Ishikawa (cell line): ENCODE data around the gene RNLS.

Experiments
- CEBPB ChIP-seq: IDR thresholded peaks from 2 replicates; pipeline ENCODE4 v1.6.1; 2012
- CREB1 ChIP-seq: IDR thresholded peaks from 2 replicates; pipeline ENCODE4 v1.6.1; 2012; ENCODE audit warnings: low read depth
- EGR1 ChIP-seq: IDR thresholded peaks from 2 replicates; pipeline ENCODE4 v1.6.1; 2012
- EP300 ChIP-seq: IDR thresholded peaks from 2 replicates; pipeline ENCODE4 v1.6.1; 2012; ENCODE audit warnings: borderline replicate concordance
- FOXM1 ChIP-seq: IDR thresholded peaks from 2 replicates; pipeline ENCODE4 v1.6.1; 2012; ENCODE audit warnings: low read depth, borderline replicate concordance
- MAX ChIP-seq: IDR thresholded peaks from 2 replicates; pipeline ENCODE4 v1.6.1; 2012
- NFIC ChIP-seq: IDR thresholded peaks from 2 replicates; pipeline ENCODE4 v1.6.1; 2012
- RAD21 ChIP-seq: IDR thresholded peaks from 2 replicates; pipeline ENCODE4 v1.6.1; 2012; ENCODE audit warnings: low read depth
- TAF1 ChIP-seq: IDR thresholded peaks from 2 replicates; pipeline ENCODE4 v1.6.1; 2012; ENCODE audit warnings: low read depth, mild to moderate bottlenecking
- TCF12 ChIP-seq: IDR thresholded peaks from 2 replicates; pipeline ENCODE4 v1.6.1; 2012; ENCODE audit warnings: low read depth
- TEAD4 ChIP-seq: IDR thresholded peaks from 2 replicates; pipeline ENCODE4 v1.6.1; 2012
- YY1 ChIP-seq: IDR thresholded peaks from 2 replicates; pipeline ENCODE4 v1.6.1; 2012; ENCODE audit warnings: low read depth
- ZBTB7A ChIP-seq: IDR thresholded peaks from 2 replicates; pipeline ENCODE4 v1.6.1; 2012; ENCODE audit warnings: low read depth
- TF ChIP-seq, protein P1 (sequence below): IDR thresholded peaks from 2 replicates; pipeline ENCODE4 v1.6.1; 2012
- TF ChIP-seq, protein P2 (sequence below): IDR thresholded peaks from 2 replicates; pipeline ENCODE4 v1.6.1; 2012; ENCODE audit warnings: low read depth, mild to moderate bottlenecking

Gene RNLS

GRCh38 chr10:88542522-88542921 is 40.6 kb downstream of the RNLS start:
- TF ChIP-seq MAX (no peak), TEAD4 (no peak), FOXM1 (no peak), TCF12 (no peak), YY1 (no peak), ZBTB7A (no peak), TAF1 (no peak), RAD21 (no peak), NFIC (no peak), EP300 (no peak), EGR1 (no peak), CREB1 (no peak), CEBPB (no peak)
- TF ChIP-seq, protein P1, sequence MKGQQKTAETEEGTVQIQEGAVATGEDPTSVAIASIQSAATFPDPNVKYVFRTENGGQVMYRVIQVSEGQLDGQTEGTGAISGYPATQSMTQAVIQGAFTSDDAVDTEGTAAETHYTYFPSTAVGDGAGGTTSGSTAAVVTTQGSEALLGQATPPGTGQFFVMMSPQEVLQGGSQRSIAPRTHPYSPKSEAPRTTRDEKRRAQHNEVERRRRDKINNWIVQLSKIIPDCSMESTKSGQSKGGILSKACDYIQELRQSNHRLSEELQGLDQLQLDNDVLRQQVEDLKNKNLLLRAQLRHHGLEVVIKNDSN, result no peak
- TF ChIP-seq, protein P2, sequence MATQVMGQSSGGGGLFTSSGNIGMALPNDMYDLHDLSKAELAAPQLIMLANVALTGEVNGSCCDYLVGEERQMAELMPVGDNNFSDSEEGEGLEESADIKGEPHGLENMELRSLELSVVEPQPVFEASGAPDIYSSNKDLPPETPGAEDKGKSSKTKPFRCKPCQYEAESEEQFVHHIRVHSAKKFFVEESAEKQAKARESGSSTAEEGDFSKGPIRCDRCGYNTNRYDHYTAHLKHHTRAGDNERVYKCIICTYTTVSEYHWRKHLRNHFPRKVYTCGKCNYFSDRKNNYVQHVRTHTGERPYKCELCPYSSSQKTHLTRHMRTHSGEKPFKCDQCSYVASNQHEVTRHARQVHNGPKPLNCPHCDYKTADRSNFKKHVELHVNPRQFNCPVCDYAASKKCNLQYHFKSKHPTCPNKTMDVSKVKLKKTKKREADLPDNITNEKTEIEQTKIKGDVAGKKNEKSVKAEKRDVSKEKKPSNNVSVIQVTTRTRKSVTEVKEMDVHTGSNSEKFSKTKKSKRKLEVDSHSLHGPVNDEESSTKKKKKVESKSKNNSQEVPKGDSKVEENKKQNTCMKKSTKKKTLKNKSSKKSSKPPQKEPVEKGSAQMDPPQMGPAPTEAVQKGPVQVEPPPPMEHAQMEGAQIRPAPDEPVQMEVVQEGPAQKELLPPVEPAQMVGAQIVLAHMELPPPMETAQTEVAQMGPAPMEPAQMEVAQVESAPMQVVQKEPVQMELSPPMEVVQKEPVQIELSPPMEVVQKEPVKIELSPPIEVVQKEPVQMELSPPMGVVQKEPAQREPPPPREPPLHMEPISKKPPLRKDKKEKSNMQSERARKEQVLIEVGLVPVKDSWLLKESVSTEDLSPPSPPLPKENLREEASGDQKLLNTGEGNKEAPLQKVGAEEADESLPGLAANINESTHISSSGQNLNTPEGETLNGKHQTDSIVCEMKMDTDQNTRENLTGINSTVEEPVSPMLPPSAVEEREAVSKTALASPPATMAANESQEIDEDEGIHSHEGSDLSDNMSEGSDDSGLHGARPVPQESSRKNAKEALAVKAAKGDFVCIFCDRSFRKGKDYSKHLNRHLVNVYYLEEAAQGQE, result no peak

- TF ChIP-seq EP300 (no peak), MAX (no peak), TAF1 (no peak), EGR1 (no peak), ZBTB7A (no peak), TEAD4 (no peak), TCF12 (no peak), NFIC (no peak), YY1 (no peak)
- TF ChIP-seq, protein P2, result no peak
- TF ChIP-seq, protein P1, result no peak
Observed at GRCh38 chr10:88541116-88541626, 41.9 kb downstream of the RNLS start.

DNA sequence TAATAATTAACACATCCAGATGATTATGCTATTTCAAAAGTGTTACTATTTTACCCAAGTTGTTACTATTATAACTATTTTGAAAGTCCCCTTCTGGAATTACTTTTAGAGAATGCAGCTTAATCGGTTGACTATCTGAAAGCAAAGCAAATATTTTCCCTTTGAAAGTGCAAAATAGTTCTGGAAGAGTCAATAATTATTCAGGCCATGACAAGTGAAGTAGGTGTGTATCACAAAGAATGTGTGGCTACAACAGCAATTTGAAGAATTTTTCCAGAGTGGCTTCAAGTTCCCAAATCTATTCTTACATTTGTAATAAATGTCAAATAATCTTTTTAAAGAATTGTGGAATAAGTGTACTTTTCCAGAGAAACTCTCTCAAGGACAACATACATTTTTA is 42.8 kb downstream of the RNLS start:
- TF ChIP-seq TEAD4 (no peak), NFIC (no peak), CEBPB (no peak), RAD21 (no peak), ZBTB7A (no peak), TCF12 (no peak), YY1 (no peak), CREB1 (no peak), EP300 (no peak), TAF1 (no peak), MAX (no peak)
- TF ChIP-seq, protein P2, result no peak
- TF ChIP-seq, protein P1, result no peak

DNA sequence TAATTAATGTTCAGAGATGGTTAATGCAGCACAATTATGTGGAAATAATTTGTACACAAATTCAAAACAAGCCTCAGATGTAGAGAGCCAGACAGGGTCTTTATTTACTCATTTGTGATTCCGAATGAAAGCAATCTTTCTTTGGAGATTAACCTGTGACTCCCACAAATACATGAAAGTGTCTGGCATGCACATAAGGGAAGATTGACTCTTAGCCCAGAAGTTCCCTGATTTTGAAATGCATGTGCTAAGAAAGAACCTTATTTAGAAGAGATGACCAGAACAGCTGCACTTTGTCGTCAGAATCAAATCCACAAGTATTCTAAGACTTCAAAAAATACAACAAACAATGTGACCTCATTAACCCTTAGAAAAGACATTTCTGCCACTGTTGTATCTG is 45.1 kb downstream of the RNLS start:
- TF ChIP-seq ZBTB7A (no peak), EP300 (no peak), EGR1 (no peak), TAF1 (no peak), CREB1 (no peak), TCF12 (no peak), NFIC (no peak), CEBPB (no peak), TEAD4 (no peak), MAX (no peak)
- TF ChIP-seq, protein P1, result no peak
- TF ChIP-seq, protein P2, result no peak
